ENCODE measurements around the gene GPRIN3. TPM values are rescaled to one million over a fixed set of nuclear protein-coding genes. Genes with fewer than 3 reads are reported as not detected.

Gene GPRIN3
- total and polyA plus RNA-seq, 2 experiments from 2014 or later, result 0.01 TPM; not detected in 1

- TF ChIP-seq EZH2 (IDR thresholded peaks at IDR 0.05; ENCODE audit: insufficient read depth, poor library complexity, severe bottlenecking), result no peak
- no peak for TF ChIP-seq EZH2phosphoT487 (IDR thresholded peaks at IDR 0.05; ENCODE audit: insufficient read depth, low read depth)
- H3K4me2 ChIP-seq (ENCODE audit: unreplicated experiment), result no peak overlapping the region
- no peaks in the 10 kb centered on the region for H4K20me1 ChIP-seq (ENCODE audit: insufficient read depth)
- no peak overlapping the region for H2AFZ ChIP-seq
- no peak overlapping the region for H3K27ac ChIP-seq
- no peaks in the 10 kb centered on the region for H3K9me2 ChIP-seq (ENCODE audit: insufficient read depth)
- H3K27me3 ChIP-seq (replicated peaks; ENCODE audit: insufficient read depth), result no peaks in the 10 kb centered on the region
- no peaks in the 10 kb centered on the region for H3K36me3 ChIP-seq (ENCODE audit: low read depth)
- H3K9me3 ChIP-seq (ENCODE audit: low read depth), result no peaks in the 10 kb centered on the region
- H3K79me2 ChIP-seq (ENCODE audit: insufficient read depth), result no peaks in the 10 kb centered on the region
- no peak for DNase-seq
- no peak overlapping the region for H3K4me3 ChIP-seq
- H3K9ac ChIP-seq, result no peak overlapping the region
- H3F3A ChIP-seq (ENCODE audit: insufficient read depth), result no peaks in the 10 kb centered on the region
- WGBS, 2 experiments (ENCODE audit: low coverage in 1 of 2, low lambda C conversion rate in 2 of 2, missing lambda C conversion rate in 2 of 2), result 34 to 35% methylated on average over 2 of the region's 2 CpGs
- in situ Hi-C loops (cut with MboI), result no loop called here
- no peaks in the 10 kb centered on the region for H3K4me1 ChIP-seq (ENCODE audit: insufficient read depth)
Observed at GRCh38 chr4:89268679-89269078, 38.9 kb downstream of the GPRIN3 start.

GRCh38 chr4:89267846-89268245, 39.8 kb downstream of the GPRIN3 start:
- Histone ChIP-seq H3K36me3 (ENCODE audit: low read depth) (no peaks in the 10 kb centered on the region), H3K9me3 (ENCODE audit: low read depth) (no peaks in the 10 kb centered on the region), H3F3A (ENCODE audit: insufficient read depth) (no peaks in the 10 kb centered on the region), H4K20me1 (ENCODE audit: insufficient read depth) (no peaks in the 10 kb centered on the region), H3K4me2 (ENCODE audit: unreplicated experiment) (no peak overlapping the region), H3K4me1 (ENCODE audit: insufficient read depth) (no peaks in the 10 kb centered on the region), H3K79me2 (ENCODE audit: insufficient read depth) (no peaks in the 10 kb centered on the region), H3K4me3 (no peak overlapping the region), H3K27ac (no peak overlapping the region), H3K27me3 (replicated peaks; ENCODE audit: insufficient read depth) (no peaks in the 10 kb centered on the region), H3K9me2 (ENCODE audit: insufficient read depth) (no peaks in the 10 kb centered on the region), H2AFZ (no peak overlapping the region), H3K9ac (no peak overlapping the region)
- DNase-seq, result no peak
- in situ Hi-C loops (cut with MboI), result no loop called here
- TF ChIP-seq EZH2phosphoT487 (IDR thresholded peaks at IDR 0.05; ENCODE audit: insufficient read depth, low read depth), result no peak
- 81 to 82% methylated on average over 3 of the region's 3 CpGs for WGBS, 2 experiments (ENCODE audit: low coverage in 1 of 2, low lambda C conversion rate in 2 of 2, missing lambda C conversion rate in 2 of 2)

- DNase-seq, result no peak
- Histone ChIP-seq H3K36me3 (ENCODE audit: low read depth) (no peaks in the 10 kb centered on the region), H3K79me2 (ENCODE audit: insufficient read depth) (no peaks in the 10 kb centered on the region), H2AFZ (no peak overlapping the region), H3K27ac (no peak overlapping the region), H3K4me1 (ENCODE audit: insufficient read depth) (no peaks in the 10 kb centered on the region), H3K4me2 (ENCODE audit: unreplicated experiment) (no peak overlapping the region), H3F3A (ENCODE audit: insufficient read depth) (no peaks in the 10 kb centered on the region), H3K4me3 (no peak overlapping the region), H3K27me3 (replicated peaks; ENCODE audit: insufficient read depth) (no peaks in the 10 kb centered on the region), H4K20me1 (ENCODE audit: insufficient read depth) (no peaks in the 10 kb centered on the region), H3K9me2 (ENCODE audit: insufficient read depth) (no peaks in the 10 kb centered on the region), H3K9me3 (ENCODE audit: low read depth) (no peaks in the 10 kb centered on the region), H3K9ac (no peak overlapping the region)
- in situ Hi-C loops (cut with MboI), result no loop called here
- TF ChIP-seq EZH2phosphoT487 (IDR thresholded peaks at IDR 0.05; ENCODE audit: insufficient read depth, low read depth) (no peak), EZH2 (IDR thresholded peaks at IDR 0.05; ENCODE audit: insufficient read depth, poor library complexity, severe bottlenecking) (no peak)
- WGBS, 2 experiments (ENCODE audit: low coverage in 1 of 2, low lambda C conversion rate in 2 of 2, missing lambda C conversion rate in 2 of 2), result 28 to 42% methylated on average over 1 of the region's 1 CpG
Observed at GRCh38 chr4:89267392-89267791, 40.2 kb downstream of the GPRIN3 start.

GRCh38 chr4:89266128-89266527, 41.5 kb downstream of the GPRIN3 start:
- Histone ChIP-seq H4K20me1 (ENCODE audit: insufficient read depth) (no peaks in the 10 kb centered on the region), H3K4me2 (ENCODE audit: unreplicated experiment) (no peak overlapping the region), H3K9me2 (ENCODE audit: insufficient read depth) (no peaks in the 10 kb centered on the region), H3K27ac (no peak overlapping the region), H2AFZ (no peak overlapping the region), H3K4me1 (ENCODE audit: insufficient read depth) (no peaks in the 10 kb centered on the region), H3K27me3 (replicated peaks; ENCODE audit: insufficient read depth) (no peaks in the 10 kb centered on the region), H3K36me3 (ENCODE audit: low read depth) (no peaks in the 10 kb centered on the region), H3F3A (ENCODE audit: insufficient read depth) (no peaks in the 10 kb centered on the region), H3K79me2 (ENCODE audit: insufficient read depth) (no peaks in the 10 kb centered on the region), H3K9me3 (ENCODE audit: low read depth) (no peaks in the 10 kb centered on the region), H3K4me3 (no peak overlapping the region), H3K9ac (no peak overlapping the region)
- in situ Hi-C loops (cut with MboI), result no loop called here
- TF ChIP-seq EZH2phosphoT487 (IDR thresholded peaks at IDR 0.05; ENCODE audit: insufficient read depth, low read depth), result no peak
- TF ChIP-seq EZH2 (IDR thresholded peaks at IDR 0.05; ENCODE audit: insufficient read depth, poor library complexity, severe bottlenecking), result no peak
- DNase-seq, result no peak
- 38 to 39% methylated on average over 1 of the region's 1 CpG for WGBS, 2 experiments (ENCODE audit: low coverage in 1 of 2, low lambda C conversion rate in 2 of 2, missing lambda C conversion rate in 2 of 2)

- no peaks in the 10 kb centered on the region for H3K9me2 ChIP-seq (ENCODE audit: insufficient read depth)
- no peak for DNase-seq
- in situ Hi-C loops (cut with MboI), result no loop called here
- H3K36me3 ChIP-seq (ENCODE audit: low read depth), result no peaks in the 10 kb centered on the region
- H3K9me3 ChIP-seq (ENCODE audit: low read depth), result no peaks in the 10 kb centered on the region
- H3K4me3 ChIP-seq, result no peak overlapping the region
- no peak for TF ChIP-seq EZH2phosphoT487 (IDR thresholded peaks at IDR 0.05; ENCODE audit: insufficient read depth, low read depth)
- H2AFZ ChIP-seq, result no peak overlapping the region
- no peak overlapping the region for H3K27ac ChIP-seq
- H4K20me1 ChIP-seq (ENCODE audit: insufficient read depth), result no peaks in the 10 kb centered on the region
- no peaks in the 10 kb centered on the region for H3K79me2 ChIP-seq (ENCODE audit: insufficient read depth)
- H3K9ac ChIP-seq, result no peak overlapping the region
- no peak overlapping the region for H3K4me2 ChIP-seq (ENCODE audit: unreplicated experiment)
- 40 to 48% methylated on average over 3 of the region's 3 CpGs for WGBS, 2 experiments (ENCODE audit: low coverage in 1 of 2, low lambda C conversion rate in 2 of 2, missing lambda C conversion rate in 2 of 2)
- H3K27me3 ChIP-seq (replicated peaks; ENCODE audit: insufficient read depth), result 0 out of 2 replicates have a peak, but pooled peaks cover 3% of the 10 kb centered on the region
- no peaks in the 10 kb centered on the region for H3F3A ChIP-seq (ENCODE audit: insufficient read depth)
- H3K4me1 ChIP-seq (ENCODE audit: insufficient read depth), result no peaks in the 10 kb centered on the region
Observed at GRCh38 chr4:89263265-89263664, 44.3 kb downstream of the GPRIN3 start.

Measured in GM23248 (cell line).